HUES64 (cell line): ENCODE results near the gene MVD.
"Not testable (repeated sequence)": the region's sequence is repeated elsewhere in the genome, so short reads cannot be mapped to it uniquely, and the experiment has no call there.

ENCODE experiments used
- H3K27ac ChIP-seq: 2 replicates; pipeline ENCODE4 v1.7.0; 2013; ENCODE audit warnings: low read depth, low read length, inconsistent platforms
- H3K27me3 ChIP-seq: 2 replicates; pipeline ENCODE4 v1.6.1; 2013; ENCODE audit warnings: mild to moderate bottlenecking, low read length; ENCODE audit not compliant: insufficient read depth
- H3K36me3 ChIP-seq: 2 replicates; pipeline ENCODE4 v1.6.1; 2013; ENCODE audit warnings: mild to moderate bottlenecking, low read length; ENCODE audit not compliant: insufficient read depth
- H3K4me1 ChIP-seq: 2 replicates; pipeline ENCODE4 v1.6.1; 2013; ENCODE audit warnings: mild to moderate bottlenecking, low read length, moderate library complexity; ENCODE audit not compliant: insufficient read depth
- H3K4me3 ChIP-seq: 2 replicates; pipeline ENCODE4 v1.5.1; 2013; ENCODE audit warnings: mild to moderate bottlenecking, low read length, moderate library complexity
- H3K9ac ChIP-seq: 2 replicates; pipeline ENCODE4 v1.6.1; 2013; ENCODE audit warnings: mild to moderate bottlenecking, low read depth, low read length
- H3K9me3 ChIP-seq: 2 replicates; pipeline ENCODE4 v1.6.1; 2013; ENCODE audit warnings: low read depth, low read length; ENCODE audit not compliant: insufficient read depth
- WGBS: fragments of 150-250, 120-280 bp; methylation state at CpG from one replicate; pipeline ENCODE4 v1.1.7; 2013; ENCODE audit warnings: missing lambda C conversion rate; 5-methylcytosine and 5-hydroxymethylcytosine counted together

The MVD gene

GRCh38 chr16:88616320-88616719 lies 46.6 kb downstream of the MVD start:
- H3K36me3 ChIP-seq = peaks cover 24% of the 10 kb centered on the region
- no peaks in the 10 kb centered on the region for H3K9me3 ChIP-seq
- H3K4me1 ChIP-seq = 0 out of 2 replicates have a peak, but pooled peaks cover 3% of the 10 kb centered on the region
- WGBS = 95% methylated on average over 13 of the region's 13 CpGs
- no peaks in the 10 kb centered on the region for H3K27me3 ChIP-seq
- H3K9ac ChIP-seq = no peak overlapping the region
- no peak overlapping the region for H3K4me3 ChIP-seq
- H3K27ac ChIP-seq = no peak overlapping the region

GRCh38 chr16:88614818-88615580 lies 47.9 kb downstream of the MVD start:
- H3K4me1 ChIP-seq = 0 out of 2 replicates have a peak, but pooled peaks cover 6% of the 10 kb centered on the region
- no peak overlapping the region for H3K9ac ChIP-seq
- H3K9me3 ChIP-seq = no peaks in the 10 kb centered on the region
- no peak overlapping the region for H3K27ac ChIP-seq
- peaks cover 29% of the 10 kb centered on the region for H3K36me3 ChIP-seq
- no peak overlapping the region for H3K4me3 ChIP-seq
- 91% methylated on average over 19 of the region's 19 CpGs for WGBS
- H3K27me3 ChIP-seq = no peaks in the 10 kb centered on the region

GRCh38 chr16:88613911-88614817 lies 48.7 kb downstream of the MVD start:
- 93% methylated on average over 19 of the region's 19 CpGs for WGBS
- H3K27me3 ChIP-seq = no peaks in the 10 kb centered on the region
- no peaks in the 10 kb centered on the region for H3K9me3 ChIP-seq
- H3K27ac ChIP-seq = no peak overlapping the region
- peaks cover 27% of the 10 kb centered on the region for H3K36me3 ChIP-seq
- H3K4me3 ChIP-seq = no peak overlapping the region
- H3K9ac ChIP-seq = no peak overlapping the region
- H3K4me1 ChIP-seq = 0 out of 2 replicates have a peak, but pooled peaks cover 6% of the 10 kb centered on the region

GRCh38 chr16:88613293-88613692 lies 49.6 kb downstream of the MVD start:
- H3K27me3 ChIP-seq = no peaks in the 10 kb centered on the region
- no peak overlapping the region for H3K4me3 ChIP-seq
- 0 out of 2 replicates have a peak, but pooled peaks cover 6% of the 10 kb centered on the region for H3K4me1 ChIP-seq
- no peaks in the 10 kb centered on the region for H3K9me3 ChIP-seq
- H3K36me3 ChIP-seq = peaks cover 33% of the 10 kb centered on the region
- H3K9ac ChIP-seq = no peak overlapping the region
- no peak overlapping the region for H3K27ac ChIP-seq
- 92% methylated on average over 10 of the region's 10 CpGs for WGBS

- H3K4me1 ChIP-seq = 0 out of 2 replicates have a peak, but pooled peaks cover 3% of the 10 kb centered on the region
- H3K4me3 ChIP-seq = peak overlapping the region; percentile 37
- H3K36me3 ChIP-seq = peaks cover 44% of the 10 kb centered on the region
- peak overlapping the region; percentile 75 for H3K9ac ChIP-seq
- WGBS = 52% methylated on average over 49 of the region's 49 CpGs
- H3K9me3 ChIP-seq = no peaks in the 10 kb centered on the region
- no peaks in the 10 kb centered on the region for H3K27me3 ChIP-seq
- no peak overlapping the region; the same call in 1 of the 2 replicates for H3K27ac ChIP-seq
Observed at GRCh38 chr16:88610909-88611812, 51.7 kb downstream of the MVD start.

GRCh38 chr16:88610080-88610479 lies 52.8 kb downstream of the MVD start:
- Histone ChIP-seq H3K27ac (no peak overlapping the region), H3K36me3 (peaks cover 54% of the 10 kb centered on the region), H3K4me3 (no peak overlapping the region), H3K9ac (no peak overlapping the region), H3K4me1 (0 out of 2 replicates have a peak, but pooled peaks cover 3% of the 10 kb centered on the region), H3K9me3 (no peaks in the 10 kb centered on the region), H3K27me3 (no peaks in the 10 kb centered on the region)
- WGBS = 90% methylated on average over 6 of the region's 6 CpGs

- 97% methylated on average over 8 of the region's 8 CpGs for WGBS
- H3K4me3 ChIP-seq, H3K27me3 ChIP-seq, H3K9ac ChIP-seq, H3K4me1 ChIP-seq, H3K27ac ChIP-seq, H3K9me3 ChIP-seq: not testable (repeated sequence)
- H3K36me3 ChIP-seq = peaks cover 60% of the 10 kb centered on the region
Observed at GRCh38 chr16:88609426-88609825, 53.5 kb downstream of the MVD start.

GRCh38 chr16:88608076-88608475 lies 54.8 kb downstream of the MVD start:
- WGBS = 92% methylated on average over 6 of the region's 6 CpGs
- Histone ChIP-seq H3K9me3 (no peaks in the 10 kb centered on the region), H3K9ac (no peak overlapping the region), H3K36me3 (peaks cover 56% of the 10 kb centered on the region), H3K4me1 (0 out of 2 replicates have a peak, but pooled peaks cover 3% of the 10 kb centered on the region), H3K27ac (no peak overlapping the region), H3K27me3 (no peaks in the 10 kb centered on the region), H3K4me3 (no peak overlapping the region)

- H3K4me3 ChIP-seq = no peak overlapping the region
- H3K36me3 ChIP-seq = peaks cover 69% of the 10 kb centered on the region
- 96% methylated on average over 17 of the region's 17 CpGs for WGBS
- no peak overlapping the region for H3K9ac ChIP-seq
- no peaks in the 10 kb centered on the region for H3K27me3 ChIP-seq
- H3K27ac ChIP-seq = no peak overlapping the region
- H3K4me1 ChIP-seq = 0 out of 2 replicates have a peak, but pooled peaks cover 3% of the 10 kb centered on the region
- H3K9me3 ChIP-seq = no peaks in the 10 kb centered on the region
Observed at GRCh38 chr16:88606148-88606757, 56.6 kb downstream of the MVD start.
